Peyer's patch (tissue), 4 donors: Measurements from ENCODE around the gene ADGRB3. TPM values are rescaled to one million over a fixed set of nuclear protein-coding genes. Genes with fewer than 3 reads are reported as not detected.

Experiments used
- DNase-seq, 3 donors: peaks; one replicate each; pipeline ENCODE4 v3.0.0-alpha.2; 2017 to 2019
- H3K27ac ChIP-seq, 4 donors: fragments of 200-600 bp; sonication (generic); one replicate each; pipeline ENCODE4 v1.5.1; 2016 to 2019
- H3K27me3 ChIP-seq, 2 donors: fragments of 200-600 bp; sonication (generic); one replicate each; pipeline ENCODE4 v1.5.1; 2019
- H3K36me3 ChIP-seq, 3 donors: fragments of 200-600 bp; sonication (generic); one replicate each; pipeline ENCODE4 v1.5.1; 2016 to 2019
- H3K4me1 ChIP-seq, 4 donors: fragments of 200-600 bp; sonication (generic); one replicate each; pipeline ENCODE4 v1.5.1; 2016 to 2019
- H3K4me3 ChIP-seq, 4 donors: fragments of 200-600 bp; sonication (generic); 1 replicate in 3 of 4; 2 replicates in 1 of 4; pipeline ENCODE4 v1.5.1; 2016 to 2019; ENCODE audit warnings: mild to moderate bottlenecking in 1 of 4
- H3K9me3 ChIP-seq, 4 donors: fragments of 200-600 bp; sonication (generic); one replicate each; pipeline ENCODE4 v1.5.1; 2016 to 2019; ENCODE audit warnings: mild to moderate bottlenecking in 1 of 4
- CTCF ChIP-seq, 6 experiments: fragments of 450-650 bp in 4 of 6; fragments of 200-600 bp in 2 of 6; sonication (generic) in 1 of 6; IDR thresholded peaks; one replicate each; pipeline ENCODE4 v1.5.1; 2017 to 2019; ENCODE audit warnings: antibody characterized with exemption in 6 of 6, mild to moderate bottlenecking in 3 of 6, moderate library complexity in 1 of 6
- POLR2A ChIP-seq, 2 donors: fragments of 450-650 bp; IDR thresholded peaks; one replicate each; pipeline ENCODE4 v1.5.1; 2017; ENCODE audit warnings: antibody characterized with exemption in 2 of 2, mild to moderate bottlenecking in 2 of 2, moderate library complexity in 2 of 2
- total RNA-seq, 4 donors: library from RNA; depleted of rRNA; stranded (reverse); fragments of >200 nt; gene quantifications; one replicate each; pipeline ENCODE4 v1.1.0, GENCODE V29; 2016

Gene ADGRB3
- total RNA-seq, 4 donors from 2014 or later, result 1.2 to 9.9 (median 2.5) TPM

GRCh38 chr6:69155467-69155866 lies 520.4 kb downstream of the ADGRB3 start:
- Histone ChIP-seq H3K9me3 (no peaks in the 10 kb centered on the region), H3K36me3 (no peaks in the 10 kb centered on the region), H3K27ac (no peak overlapping the region), H3K27me3 (no peaks in the 10 kb centered on the region), H3K4me3 (no peak overlapping the region), H3K4me1 (no peaks in the 10 kb centered on the region)
- TF ChIP-seq CTCF (IDR thresholded peaks at IDR 0.05) (no peak), POLR2A (IDR thresholded peaks at IDR 0.05) (no peak)
- no peak for DNase-seq

GRCh38 chr6:69162811-69163210 lies 527.7 kb downstream of the ADGRB3 start:
- H3K9me3 ChIP-seq, result no peaks in the 10 kb centered on the region
- TF ChIP-seq POLR2A (IDR thresholded peaks at IDR 0.05), result no peak
- no peak for TF ChIP-seq CTCF (IDR thresholded peaks at IDR 0.05)
- H3K4me3 ChIP-seq, result no peak overlapping the region
- H3K36me3 ChIP-seq, result no peaks in the 10 kb centered on the region
- no peaks in the 10 kb centered on the region for H3K27me3 ChIP-seq
- H3K4me1 ChIP-seq, result no peaks in the 10 kb centered on the region
- DNase-seq, result no peak
- no peak overlapping the region for H3K27ac ChIP-seq

- Histone ChIP-seq H3K27me3 (no peaks in the 10 kb centered on the region), H3K4me1 (no peaks in the 10 kb centered on the region), H3K27ac (no peak overlapping the region), H3K36me3 (no peaks in the 10 kb centered on the region), H3K9me3 (no peaks in the 10 kb centered on the region), H3K4me3 (no peak overlapping the region)
- no peak for DNase-seq
- TF ChIP-seq POLR2A (IDR thresholded peaks at IDR 0.05) (no peak), CTCF (IDR thresholded peaks at IDR 0.05) (no peak)
Observed at GRCh38 chr6:69164564-69165229, 529.6 kb downstream of the ADGRB3 start.

GRCh38 chr6:69179681-69180080 lies 544.6 kb downstream of the ADGRB3 start:
- Histone ChIP-seq H3K4me3 (no peak overlapping the region), H3K27me3 (no peaks in the 10 kb centered on the region), H3K27ac (no peak overlapping the region), H3K9me3 (no peaks in the 10 kb centered on the region), H3K4me1 (no peaks in the 10 kb centered on the region), H3K36me3 (no peaks in the 10 kb centered on the region)
- TF ChIP-seq POLR2A (IDR thresholded peaks at IDR 0.05), result no peak
- no peak for TF ChIP-seq CTCF (IDR thresholded peaks at IDR 0.05)
- DNase-seq, result no peak

GRCh38 chr6:69180361-69181067 lies 545.4 kb downstream of the ADGRB3 start:
- no peaks in the 10 kb centered on the region for H3K9me3 ChIP-seq
- H3K36me3 ChIP-seq, result no peaks in the 10 kb centered on the region
- H3K4me1 ChIP-seq, result no peaks in the 10 kb centered on the region
- no peak overlapping the region for H3K27ac ChIP-seq
- no peak for DNase-seq
- no peaks in the 10 kb centered on the region for H3K27me3 ChIP-seq
- no peak for TF ChIP-seq CTCF (IDR thresholded peaks at IDR 0.05)
- no peak for TF ChIP-seq POLR2A (IDR thresholded peaks at IDR 0.05)
- no peak overlapping the region for H3K4me3 ChIP-seq
